ENCODE measurements around the gene SLC10A1.
"Not testable (repeated sequence)": the region's sequence is repeated elsewhere in the genome, so short reads cannot be mapped to it uniquely, and the experiment has no call there.

SLC10A1 gene

GRCh38 chr14:69769623-69770022 is 27.4 kb downstream of the SLC10A1 start:
- DNase-seq, result no peak

GRCh38 chr14:69768873-69769272 is 28.2 kb downstream of the SLC10A1 start:
- no peak for DNase-seq

GRCh38 chr14:69767369-69767999 is 29.6 kb downstream of the SLC10A1 start:
- DNase-seq, result peak; percentile 86 to 88

GRCh38 chr14:69766984-69767368 is 30.1 kb downstream of the SLC10A1 start, which contains the start of gene SRSF5:
SRSF5 (plus strand) TSS chr14:69767142; CDS start chr14:69768157, 1,015 bp downstream.
- peak; percentile 86 to 89 for DNase-seq

- no peak for DNase-seq
These were observed 33.1 kb downstream of the SLC10A1 start for GRCh38 chr14:69763761-69764510.

GRCh38 chr14:69760810-69761209 is 36.2 kb downstream of the SLC10A1 start:
- DNase-seq, result no peak

GRCh38 chr14:69756298-69756697 is 40.7 kb downstream of the SLC10A1 start:
- DNase-seq, result no peak

GRCh38 chr14:69755784-69756183 is 41.3 kb downstream of the SLC10A1 start:
- no peak for DNase-seq

GRCh38 chr14:69755296-69755695 is 41.7 kb downstream of the SLC10A1 start:
- DNase-seq, result no peak

- DNase-seq, result no peak
These were observed 42.6 kb downstream of the SLC10A1 start for GRCh38 chr14:69754487-69754886.

GRCh38 chr14:69753860-69754259 is 43.2 kb downstream of the SLC10A1 start:
- DNase-seq, result no peak

- DNase-seq, result no peak
These were observed 44.3 kb downstream of the SLC10A1 start for GRCh38 chr14:69752773-69753172.

- DNase-seq, result no peak
These were observed 46.5 kb downstream of the SLC10A1 start for GRCh38 chr14:69750495-69750894.

- no peak for DNase-seq
These were observed 47.1 kb downstream of the SLC10A1 start for GRCh38 chr14:69749956-69750355.

- no peak for DNase-seq
These were observed 56.0 kb downstream of the SLC10A1 start for GRCh38 chr14:69741055-69741454.

- DNase-seq, result not testable (repeated sequence)
These were observed 60.6 kb downstream of the SLC10A1 start for GRCh38 chr14:69736405-69736804.

- DNase-seq, result not testable (repeated sequence)
These were observed 65.0 kb downstream of the SLC10A1 start for GRCh38 chr14:69731919-69732598.

- DNase-seq, result no peak
These were observed 69.2 kb downstream of the SLC10A1 start for GRCh38 chr14:69727860-69728259.

- peak; percentile 52 to 76 for DNase-seq
These were observed 70.1 kb downstream of the SLC10A1 start for GRCh38 chr14:69726761-69727511.
